SHP77 treated with DMSO at 0.1 percent for 48 hours (cell line): ENCODE results near the gene CHCHD3.

Experiments
- DNase-seq: peaks from one replicate; lab custom pipeline; 2025; lab: John Stamatoyannopoulos, UW

Gene CHCHD3

GRCh38 chr7:132861940-132862554 lies 219.8 kb downstream of the CHCHD3 start:
- no peak for DNase-seq

GRCh38 chr7:132861424-132861823 lies 220.5 kb downstream of the CHCHD3 start:
- no peak for DNase-seq

- DNase-seq: no peak
Measured at GRCh38 chr7:132859199-132859598, 222.7 kb downstream of the CHCHD3 start.

GRCh38 chr7:132858760-132859159 lies 223.1 kb downstream of the CHCHD3 start:
- DNase-seq: no peak

GRCh38 chr7:132858251-132858650 lies 223.6 kb downstream of the CHCHD3 start:
- DNase-seq: no peak

- no peak for DNase-seq
Measured at GRCh38 chr7:132857703-132858102, 224.2 kb downstream of the CHCHD3 start.

GRCh38 chr7:132857031-132857430 lies 224.9 kb downstream of the CHCHD3 start:
- DNase-seq: no peak

- no peak for DNase-seq
Measured at GRCh38 chr7:132856416-132856815, 225.5 kb downstream of the CHCHD3 start.

- DNase-seq: no peak
Measured at GRCh38 chr7:132855901-132856300, 226.0 kb downstream of the CHCHD3 start.

- no peak for DNase-seq
Measured at GRCh38 chr7:132854238-132854637, 227.7 kb downstream of the CHCHD3 start.

- DNase-seq: no peak
Measured at GRCh38 chr7:132847376-132847775, 234.5 kb downstream of the CHCHD3 start.

GRCh38 chr7:132846086-132846485 lies 235.8 kb downstream of the CHCHD3 start:
- no peak for DNase-seq

GRCh38 chr7:132842478-132842877 lies 239.4 kb downstream of the CHCHD3 start:
- DNase-seq: no peak

- no peak for DNase-seq
Measured at GRCh38 chr7:132840199-132840598, 241.7 kb downstream of the CHCHD3 start.

- no peak for DNase-seq
Measured at GRCh38 chr7:132838313-132838712, 243.6 kb downstream of the CHCHD3 start.

- no peak for DNase-seq
Measured at GRCh38 chr7:132837529-132837928, 244.4 kb downstream of the CHCHD3 start.

GRCh38 chr7:132836746-132837145 lies 245.1 kb downstream of the CHCHD3 start:
- DNase-seq: no peak

- DNase-seq: no peak
Measured at GRCh38 chr7:132830941-132831340, 250.9 kb downstream of the CHCHD3 start.

GRCh38 chr7:132828502-132828901 lies 253.4 kb downstream of the CHCHD3 start:
- DNase-seq: no peak

GRCh38 chr7:132825932-132826835 lies 255.7 kb downstream of the CHCHD3 start:
- DNase-seq: no peak

- no peak for DNase-seq
Measured at GRCh38 chr7:132825222-132825621, 256.7 kb downstream of the CHCHD3 start.

- DNase-seq: no peak
Measured at GRCh38 chr7:132819648-132820047, 262.2 kb downstream of the CHCHD3 start.

GRCh38 chr7:132817949-132818348 lies 263.9 kb downstream of the CHCHD3 start:
- no peak for DNase-seq
